ENCODE results near the gene ALDH6A1. TPM values are rescaled to one million over a fixed set of nuclear protein-coding genes. Genes with fewer than 3 reads are reported as not detected.

ALDH6A1 gene
- total RNA-seq, 2 donors from 2014 or later: 17.1 to 20.1 TPM

- Histone ChIP-seq H3K27ac (no peak overlapping the region), H3K4me3 (no peak overlapping the region), H3K27me3 (no peaks in the 10 kb centered on the region), H3K4me1 (peaks cover 15% of the 10 kb centered on the region), H3K9me3 (no peaks in the 10 kb centered on the region), H3K36me3 (replicated peaks in 1 of 2; ENCODE audit: insufficient read depth in 1 of 2, low read depth in 2 of 2) (no peaks in the 10 kb centered on the region)
- no peak for DNase-seq
- WGBS, 2 donors: 93% methylated on average over 4 of the region's 4 CpGs
- TF ChIP-seq CTCF (IDR thresholded peaks at IDR 0.05): no peak
- no peak for TF ChIP-seq POLR2A (IDR thresholded peaks at IDR 0.05)
- no peak for ATAC-seq
- intact Hi-C loops (cut with DNase I): no loop called here
These were observed 61.9 kb downstream of the ALDH6A1 start for GRCh38 chr14:74022346-74022745.

GRCh38 chr14:74019408-74020137, 64.7 kb downstream of the ALDH6A1 start:
- peak overlapping the region; percentile 18 to 50 for H3K4me3 ChIP-seq
- ATAC-seq (no peak), DNase-seq (peak in 1 of 4 donors; percentile 13)
- H3K4me1 ChIP-seq: peaks cover 15% of the 10 kb centered on the region
- no peak for TF ChIP-seq POLR2A (IDR thresholded peaks at IDR 0.05)
- no peaks in the 10 kb centered on the region for H3K9me3 ChIP-seq
- intact Hi-C loops (cut with DNase I): no loop called here
- 1 to 4% methylated on average over 17 of the region's 21 CpGs for WGBS, 2 donors
- no peaks in the 10 kb centered on the region for H3K36me3 ChIP-seq (replicated peaks in 1 of 2; ENCODE audit: insufficient read depth in 1 of 2, low read depth in 2 of 2)
- peak overlapping the region; percentile 93 to 98 (median 94) for H3K27ac ChIP-seq
- H3K27me3 ChIP-seq: no peaks in the 10 kb centered on the region

- intact Hi-C loops (cut with DNase I): no loop called here
- no peaks in the 10 kb centered on the region for H3K27me3 ChIP-seq
- 1% methylated on average over 28 to 92 of the region's 93 CpGs for WGBS, 2 donors
- peak; percentile 95 for ATAC-seq
- DNase-seq: peak; percentile 84 to 91 (median 88)
- H3K4me1 ChIP-seq: peaks cover 15% of the 10 kb centered on the region
- no peaks in the 10 kb centered on the region for H3K9me3 ChIP-seq
- no peaks in the 10 kb centered on the region for H3K36me3 ChIP-seq (replicated peaks in 1 of 2; ENCODE audit: insufficient read depth in 1 of 2, low read depth in 2 of 2)
- peak within 1 kb of the TSS; percentile 64 to 72 for H3K4me3 ChIP-seq
- H3K27ac ChIP-seq: peak within 1 kb of the TSS; percentile 93 to 98 (median 94)
- TF ChIP-seq CTCF (IDR thresholded peaks at IDR 0.05): peak in 4 of 7 experiments; percentile 10 to 39 (median 24)
- peak; percentile 81 to 89 (median 88) for TF ChIP-seq POLR2A (IDR thresholded peaks at IDR 0.05)
These were observed 65.5 kb downstream of the ALDH6A1 start, which contains the start of the genes BBOF1 and ENTPD5 for GRCh38 chr14:74018586-74019407. Gene BBOF1, plus strand, starts transcription at chr14:74019349. Its CDS starts 130 bp downstream, at chr14:74019479. Gene ENTPD5, minus strand, starts transcription at chr14:74019288. Its CDS starts 31,186 bp downstream, at chr14:73988102.

GRCh38 chr14:74018174-74018585, 66.1 kb downstream of the ALDH6A1 start:
- ATAC-seq (peak; percentile 27), DNase-seq (no peak)
- intact Hi-C loops (cut with DNase I): no loop called here
- Histone ChIP-seq H3K27me3 (no peaks in the 10 kb centered on the region), H3K9me3 (no peaks in the 10 kb centered on the region), H3K27ac (peak overlapping the region; percentile 93 to 98 (median 94)), H3K4me3 (peak overlapping the region; percentile 64 to 72), H3K4me1 (peaks cover 15% of the 10 kb centered on the region), H3K36me3 (replicated peaks in 1 of 2; ENCODE audit: insufficient read depth in 1 of 2, low read depth in 2 of 2) (no peaks in the 10 kb centered on the region)
- WGBS, 2 donors: 3 to 5% methylated on average over 8 of the region's 8 CpGs
- no peak for TF ChIP-seq POLR2A (IDR thresholded peaks at IDR 0.05)
- TF ChIP-seq CTCF (IDR thresholded peaks at IDR 0.05): no peak

- Histone ChIP-seq H3K4me1 (peaks cover 15% of the 10 kb centered on the region), H3K27me3 (no peaks in the 10 kb centered on the region), H3K36me3 (replicated peaks in 1 of 2; ENCODE audit: insufficient read depth in 1 of 2, low read depth in 2 of 2) (no peaks in the 10 kb centered on the region), H3K27ac (no peak overlapping the region), H3K4me3 (no peak overlapping the region), H3K9me3 (no peaks in the 10 kb centered on the region)
- TF ChIP-seq POLR2A (IDR thresholded peaks at IDR 0.05) (no peak), CTCF (IDR thresholded peaks at IDR 0.05) (no peak)
- intact Hi-C loops (cut with DNase I): no loop called here
- DNase-seq (no peak), ATAC-seq (no peak)
These were observed 68.3 kb downstream of the ALDH6A1 start for GRCh38 chr14:74015963-74016362.
